D341Med (cell line): Measurements from ENCODE around the gene CPNE4.

ENCODE experiments used
- DNase-seq: peaks from one replicate; pipeline ENCODE4 v3.0.0; 2012; ENCODE audit warnings: low spot score

CPNE4 gene

GRCh38 chr3:131880948-131881347 is 153.9 kb downstream of the CPNE4 start:
- no peak for DNase-seq

GRCh38 chr3:131868203-131868602 is 166.6 kb downstream of the CPNE4 start:
- no peak for DNase-seq

- DNase-seq: no peak
Observed at GRCh38 chr3:131856171-131856570, 178.6 kb downstream of the CPNE4 start.

GRCh38 chr3:131850223-131850622 is 184.6 kb downstream of the CPNE4 start:
- DNase-seq: no peak

- DNase-seq: no peak
Observed at GRCh38 chr3:131849616-131850015, 185.2 kb downstream of the CPNE4 start.

GRCh38 chr3:131847966-131848510 is 186.8 kb downstream of the CPNE4 start:
- no peak for DNase-seq

GRCh38 chr3:131846296-131846924 is 188.4 kb downstream of the CPNE4 start:
- no peak for DNase-seq

- DNase-seq: no peak
Observed at GRCh38 chr3:131843174-131843573, 191.6 kb downstream of the CPNE4 start.

GRCh38 chr3:131840156-131840797 is 194.5 kb downstream of the CPNE4 start:
- DNase-seq: no peak

- DNase-seq: no peak
Observed at GRCh38 chr3:131835906-131836305, 198.9 kb downstream of the CPNE4 start.

- no peak for DNase-seq
Observed at GRCh38 chr3:131831608-131832007, 203.2 kb downstream of the CPNE4 start.

GRCh38 chr3:131821191-131821762 is 213.5 kb downstream of the CPNE4 start:
- no peak for DNase-seq

GRCh38 chr3:131819381-131820055 is 215.3 kb downstream of the CPNE4 start:
- DNase-seq: no peak

- DNase-seq: no peak
Observed at GRCh38 chr3:131812433-131812832, 222.4 kb downstream of the CPNE4 start.

- DNase-seq: no peak
Observed at GRCh38 chr3:131811481-131811880, 223.3 kb downstream of the CPNE4 start.

- DNase-seq: no peak
Observed at GRCh38 chr3:131807822-131808221, 227.0 kb downstream of the CPNE4 start.

- DNase-seq: no peak
Observed at GRCh38 chr3:131806736-131807135, 228.1 kb downstream of the CPNE4 start.

GRCh38 chr3:131804565-131805133 is 230.2 kb downstream of the CPNE4 start:
- no peak for DNase-seq

GRCh38 chr3:131803113-131803512 is 231.7 kb downstream of the CPNE4 start:
- no peak for DNase-seq

GRCh38 chr3:131802029-131802428 is 232.8 kb downstream of the CPNE4 start:
- no peak for DNase-seq

- DNase-seq: no peak
Observed at GRCh38 chr3:131801566-131801965, 233.2 kb downstream of the CPNE4 start.

GRCh38 chr3:131797776-131798175 is 237.0 kb downstream of the CPNE4 start:
- DNase-seq: no peak
